ENCODE results near the gene ZIC2.
"Not testable (repeated sequence)": the region's sequence is repeated elsewhere in the genome, so short reads cannot be mapped to it uniquely, and the experiment has no call there.

ZIC2 gene

GRCh38 chr13:99981735-99982035, at the start of gene ZIC2:
Gene ZIC2 (plus strand): TSS chr13:99981784. CDS start chr13:99982065, 281 bp downstream.
- FAIRE-seq, result no peak

DNA sequence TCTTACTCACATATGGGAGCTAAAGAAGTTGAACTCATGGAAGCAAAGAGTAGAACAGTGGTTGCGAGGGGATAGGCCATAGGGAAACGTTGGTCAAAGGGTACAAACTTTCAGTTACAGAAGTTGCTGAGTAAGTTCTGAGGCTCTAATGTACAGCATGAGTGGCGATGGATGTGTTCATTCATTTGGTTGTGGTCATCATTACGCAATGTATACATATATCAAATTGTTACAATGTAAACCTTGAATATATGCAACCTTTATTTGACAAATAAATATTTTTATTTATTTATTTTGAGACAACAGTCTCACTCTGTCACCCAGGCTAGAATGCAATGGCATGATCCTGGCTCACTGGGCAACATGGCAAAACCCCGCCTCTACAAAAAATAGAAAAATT, 48.7 kb upstream of the ZIC2 start:
- FAIRE-seq, result no peak

GRCh38 chr13:99935772-99936171, 45.8 kb upstream of the ZIC2 start:
- FAIRE-seq, result no peak

DNA sequence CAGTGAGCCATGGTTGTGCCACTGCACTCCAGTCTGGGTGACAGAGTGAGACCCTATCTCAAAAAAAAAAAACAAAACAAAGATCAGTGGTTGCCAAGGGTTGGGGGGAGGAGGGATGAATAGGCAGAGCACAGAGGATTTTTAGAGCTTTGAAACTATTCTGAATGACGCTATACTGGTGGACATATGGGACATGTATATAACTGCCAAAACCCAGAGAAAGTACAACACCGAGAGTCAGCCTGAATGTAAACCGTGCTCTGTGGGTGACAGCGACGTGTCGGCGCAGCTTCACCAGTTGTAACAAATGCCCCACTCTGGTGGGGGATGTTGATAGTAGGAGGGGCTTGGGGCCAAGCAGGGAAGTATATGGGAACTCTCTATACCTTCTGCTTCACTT, 42.9 kb upstream of the ZIC2 start:
- FAIRE-seq, result no peak

DNA sequence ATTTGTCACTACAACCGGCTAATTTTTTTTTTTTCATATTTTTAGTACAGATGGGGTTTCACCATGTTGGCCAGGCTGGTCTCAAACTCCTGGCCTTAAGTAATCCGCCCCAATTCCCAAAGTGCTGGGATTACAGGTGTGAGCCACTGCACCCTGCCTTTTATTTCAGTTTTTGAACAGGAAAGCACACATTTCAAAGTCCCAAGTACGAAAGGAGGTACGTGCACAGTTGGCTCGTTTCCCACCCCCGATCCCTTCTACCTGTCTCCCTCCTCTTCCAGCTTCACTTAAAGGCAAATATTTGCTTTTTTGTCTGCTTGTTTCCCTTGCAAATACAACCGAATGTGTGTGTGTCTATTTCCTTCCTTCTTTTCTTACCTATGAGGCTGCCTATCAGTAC, 40.5 kb upstream of the ZIC2 start:
- FAIRE-seq, result no peak

DNA sequence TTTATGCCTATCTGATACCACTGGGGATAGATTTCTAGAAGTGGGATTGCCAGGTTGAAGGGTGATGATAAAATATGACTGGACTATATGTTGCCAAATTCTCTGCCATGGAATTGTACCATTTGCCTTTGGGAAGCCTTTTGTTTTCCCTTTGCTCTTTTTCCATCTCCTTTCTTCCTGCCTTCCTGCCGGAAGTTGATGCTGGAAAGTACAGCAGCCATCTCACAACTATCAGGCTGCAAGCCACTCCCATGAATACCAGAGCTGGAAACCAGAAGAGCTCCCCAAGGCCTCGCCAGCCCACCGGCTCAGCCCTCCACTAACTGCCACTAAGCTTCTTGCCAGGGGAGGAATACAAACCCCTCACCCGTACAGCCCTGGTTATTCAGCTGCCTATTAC, 39.7 kb upstream of the ZIC2 start:
- FAIRE-seq, result no peak

- FAIRE-seq, result no peak
Measured at GRCh38 chr13:99944102-99944501, 37.5 kb upstream of the ZIC2 start.

GRCh38 chr13:99944606-99945005, 37.0 kb upstream of the ZIC2 start:
- FAIRE-seq, result no peak

DNA sequence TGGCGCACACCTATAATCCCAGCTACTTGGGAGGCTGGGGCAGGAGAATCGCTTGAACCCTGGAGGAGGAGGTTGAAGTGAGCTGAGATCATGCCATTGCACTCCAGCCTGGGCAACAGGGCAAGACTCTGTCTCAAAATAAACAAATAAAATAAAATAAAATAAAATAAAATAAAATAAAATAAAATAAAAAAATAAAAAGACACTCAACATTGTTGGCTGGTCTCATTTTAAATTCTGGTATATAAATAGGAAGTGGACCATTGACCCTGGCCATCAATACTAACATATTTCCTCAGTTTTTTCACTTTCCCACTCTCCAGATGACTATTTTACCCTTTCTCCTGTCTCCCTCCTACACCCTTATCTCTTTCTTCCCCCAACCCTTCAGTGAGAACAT, 36.1 kb upstream of the ZIC2 start:
- FAIRE-seq, result not testable (repeated sequence)

DNA sequence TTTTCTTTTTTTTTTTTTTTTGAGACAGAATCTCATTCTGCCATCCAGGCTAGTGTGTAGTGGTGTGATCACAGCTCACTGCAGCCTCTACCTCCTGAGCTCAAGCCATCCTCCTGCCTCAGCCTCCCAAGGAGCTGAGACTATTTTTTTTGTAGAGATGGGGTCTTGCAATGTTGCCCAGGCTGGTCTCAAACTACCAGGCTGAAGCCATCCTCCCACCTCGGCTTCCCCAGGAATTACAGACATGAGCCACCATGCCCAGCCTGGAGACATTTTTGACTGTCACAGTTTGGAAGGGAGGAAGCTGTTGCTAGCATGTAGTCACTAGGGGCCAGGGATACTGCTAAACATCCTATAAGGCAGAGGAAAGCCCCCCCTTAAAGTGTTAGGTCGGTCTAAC, 33.9 kb upstream of the ZIC2 start:
- no peak for FAIRE-seq

- no peak for FAIRE-seq
Measured at GRCh38 chr13:99948411-99948810, 33.2 kb upstream of the ZIC2 start.

DNA sequence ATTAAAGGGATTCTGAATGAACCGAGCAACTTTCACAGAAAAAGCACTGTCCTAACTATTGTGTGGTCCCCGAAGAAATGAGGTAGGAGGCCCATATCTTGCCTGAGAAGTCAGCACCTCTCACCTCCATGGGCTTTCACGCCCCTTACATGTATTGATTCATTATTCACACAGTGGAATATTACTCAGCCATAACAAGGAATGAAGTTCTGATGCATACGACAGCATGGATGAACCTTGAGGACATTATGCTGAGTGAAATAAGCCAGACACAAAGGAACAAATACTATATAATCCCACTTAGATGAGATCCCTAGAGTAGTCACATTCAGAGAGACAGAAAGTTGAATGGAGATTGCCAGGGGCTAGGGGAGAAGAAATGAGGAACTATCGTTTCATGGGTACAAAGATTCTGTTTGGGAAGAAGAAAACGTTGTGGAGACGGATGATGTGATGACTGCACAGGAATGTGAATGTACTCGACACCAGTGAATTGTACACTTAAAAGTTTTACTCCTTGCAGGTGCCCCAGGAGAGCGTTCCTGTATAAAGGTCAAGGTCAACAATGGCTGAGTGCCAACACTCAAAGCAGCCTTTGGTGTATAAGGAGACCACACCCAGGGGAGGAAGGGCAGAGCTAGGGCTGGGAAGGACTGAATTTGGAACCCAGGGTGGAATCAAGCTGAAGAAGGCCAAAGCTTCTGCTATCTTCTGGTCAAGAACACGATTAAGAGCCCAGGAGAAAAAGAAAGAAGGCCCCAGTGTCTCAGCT, 32.5 kb upstream of the ZIC2 start:
- no peak for FAIRE-seq

GRCh38 chr13:99949679-99950413, 31.7 kb upstream of the ZIC2 start:
- FAIRE-seq, result no peak

GRCh38 chr13:99951666-99952065, 29.9 kb upstream of the ZIC2 start:
- FAIRE-seq, result not testable (repeated sequence)

DNA sequence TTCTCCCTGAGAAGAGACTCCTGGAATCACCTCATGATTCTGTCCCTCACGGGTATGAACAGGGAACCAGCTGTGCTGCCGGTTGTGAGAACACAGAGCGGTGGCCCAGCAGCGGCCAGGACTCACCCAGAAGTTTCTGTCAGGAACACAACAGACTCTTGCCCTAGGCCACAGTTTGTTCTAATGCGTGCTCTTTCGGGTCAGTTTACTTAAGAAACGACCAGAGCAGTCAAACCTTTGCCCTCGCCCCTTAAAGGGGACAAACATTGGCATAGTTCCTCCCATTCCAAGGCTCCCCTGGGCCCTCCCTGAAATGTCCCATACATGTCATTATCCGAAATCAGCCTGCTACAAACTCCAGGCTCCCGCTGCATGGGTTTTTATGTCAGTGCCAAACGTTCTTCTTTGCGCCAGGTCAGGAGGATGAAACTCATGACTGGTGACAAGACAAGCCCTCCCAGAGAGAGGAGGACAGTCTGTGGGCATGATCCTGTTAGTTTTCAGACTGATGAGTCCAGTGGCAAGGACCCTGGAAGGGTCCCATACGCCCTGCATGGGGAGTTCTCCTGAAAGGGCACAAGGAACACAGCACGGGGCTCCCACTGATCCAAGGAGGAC, 28.3 kb upstream of the ZIC2 start:
- no peak for FAIRE-seq

GRCh38 chr13:99955107-99955746, 26.4 kb upstream of the ZIC2 start:
- no peak for FAIRE-seq

GRCh38 chr13:99955747-99956472, 25.7 kb upstream of the ZIC2 start:
- FAIRE-seq, result no peak

- no peak for FAIRE-seq
Measured at GRCh38 chr13:99956473-99957349, 24.9 kb upstream of the ZIC2 start.

GRCh38 chr13:99958406-99959126, 23.0 kb upstream of the ZIC2 start:
- no peak for FAIRE-seq

DNA sequence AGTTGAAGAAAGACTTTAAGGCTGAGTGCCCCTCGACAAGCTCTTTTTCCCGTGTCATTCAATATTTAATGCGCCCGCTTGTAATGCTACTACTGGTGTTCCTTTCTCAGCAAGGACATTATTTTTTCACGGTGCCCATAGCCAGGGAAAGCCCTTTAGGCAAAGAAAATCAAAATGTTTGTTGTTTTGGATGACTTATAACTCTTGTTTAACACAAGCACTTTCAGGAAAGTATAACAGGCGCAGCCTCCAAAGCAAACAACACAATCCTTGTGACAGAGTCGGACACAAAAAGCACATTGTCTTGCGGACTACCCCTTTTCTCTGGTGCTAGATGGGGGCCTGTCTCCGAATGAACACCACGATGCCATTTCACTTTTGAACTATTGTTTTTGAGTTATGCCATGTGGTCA, 22.5 kb upstream of the ZIC2 start:
- no peak for FAIRE-seq

DNA sequence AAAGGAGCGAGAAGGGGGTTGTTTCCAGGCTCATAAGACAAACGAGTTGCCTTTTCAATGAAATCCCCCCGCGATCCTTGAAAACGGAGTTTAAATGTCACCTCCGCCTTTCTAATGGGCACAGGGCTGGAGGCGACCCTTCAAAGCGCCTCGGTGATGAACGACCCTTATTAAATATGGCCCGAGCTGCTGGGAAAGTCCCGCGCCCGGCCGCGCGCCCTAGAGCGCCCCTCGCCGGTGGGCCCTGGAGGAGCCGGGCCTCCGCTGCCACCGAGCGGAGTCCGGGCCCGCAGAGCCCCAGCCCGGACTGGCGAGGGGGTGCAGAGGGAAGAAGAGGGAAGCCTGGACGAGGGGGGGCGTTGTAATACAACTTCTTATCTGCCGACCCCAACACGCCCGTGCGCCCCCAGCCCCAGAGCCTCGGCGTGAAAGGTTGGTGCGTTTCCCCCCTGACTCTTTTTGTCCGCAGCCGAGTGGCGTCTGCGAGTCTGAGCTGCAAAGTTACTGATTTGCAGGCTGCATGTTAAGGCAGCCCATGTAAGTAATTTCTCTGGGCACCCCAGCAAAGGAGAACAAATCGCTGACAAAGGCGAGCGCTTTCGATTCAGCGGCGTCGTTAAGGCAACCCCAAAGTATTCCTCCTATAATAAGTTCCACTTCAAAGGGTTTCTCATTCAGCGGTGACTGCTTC, 21.9 kb upstream of the ZIC2 start:
- no peak for FAIRE-seq

All from islet of Langerhans (tissue), 1 donor.